ENCODE measurements around the gene ZNF576. TPM values are rescaled to one million over a fixed set of nuclear protein-coding genes. Genes with fewer than 3 reads are reported as not detected.
"Not testable (repeated sequence)": the region's sequence is repeated elsewhere in the genome, so short reads cannot be mapped to it uniquely, and the experiment has no call there.

Gene ZNF576
- total RNA-seq, 1 donor: 9.9 TPM

DNA sequence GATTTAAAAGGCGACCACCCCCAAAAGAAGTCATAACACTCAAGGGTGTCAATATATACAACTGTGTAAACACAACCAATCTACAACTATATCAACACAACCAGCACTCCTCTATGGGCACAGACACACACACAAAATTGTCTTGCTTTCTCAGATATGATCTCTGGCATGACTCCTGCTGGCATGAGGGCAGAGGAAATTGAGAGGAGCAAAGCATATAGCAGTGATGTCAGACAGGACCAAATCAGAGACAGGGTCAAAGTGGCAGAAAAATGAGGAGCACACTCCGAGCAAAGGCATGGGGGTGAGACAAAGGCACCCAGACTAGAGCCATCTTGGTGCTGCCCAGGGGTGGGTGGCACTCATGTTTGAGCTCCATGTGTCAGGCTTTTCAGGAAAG lies 10.0 kb upstream of the ZNF576 start:
- DNase-seq (ENCODE audit: low read depth): no peak
- no peak overlapping the region for H3K4me3 ChIP-seq (ENCODE audit: low read depth, low read length)
- TF ChIP-seq, protein P1, sequence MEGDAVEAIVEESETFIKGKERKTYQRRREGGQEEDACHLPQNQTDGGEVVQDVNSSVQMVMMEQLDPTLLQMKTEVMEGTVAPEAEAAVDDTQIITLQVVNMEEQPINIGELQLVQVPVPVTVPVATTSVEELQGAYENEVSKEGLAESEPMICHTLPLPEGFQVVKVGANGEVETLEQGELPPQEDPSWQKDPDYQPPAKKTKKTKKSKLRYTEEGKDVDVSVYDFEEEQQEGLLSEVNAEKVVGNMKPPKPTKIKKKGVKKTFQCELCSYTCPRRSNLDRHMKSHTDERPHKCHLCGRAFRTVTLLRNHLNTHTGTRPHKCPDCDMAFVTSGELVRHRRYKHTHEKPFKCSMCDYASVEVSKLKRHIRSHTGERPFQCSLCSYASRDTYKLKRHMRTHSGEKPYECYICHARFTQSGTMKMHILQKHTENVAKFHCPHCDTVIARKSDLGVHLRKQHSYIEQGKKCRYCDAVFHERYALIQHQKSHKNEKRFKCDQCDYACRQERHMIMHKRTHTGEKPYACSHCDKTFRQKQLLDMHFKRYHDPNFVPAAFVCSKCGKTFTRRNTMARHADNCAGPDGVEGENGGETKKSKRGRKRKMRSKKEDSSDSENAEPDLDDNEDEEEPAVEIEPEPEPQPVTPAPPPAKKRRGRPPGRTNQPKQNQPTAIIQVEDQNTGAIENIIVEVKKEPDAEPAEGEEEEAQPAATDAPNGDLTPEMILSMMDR (IDR thresholded peaks at IDR 0.05; ENCODE audit: insufficient read depth, low read depth, low read length): no peak

DNA sequence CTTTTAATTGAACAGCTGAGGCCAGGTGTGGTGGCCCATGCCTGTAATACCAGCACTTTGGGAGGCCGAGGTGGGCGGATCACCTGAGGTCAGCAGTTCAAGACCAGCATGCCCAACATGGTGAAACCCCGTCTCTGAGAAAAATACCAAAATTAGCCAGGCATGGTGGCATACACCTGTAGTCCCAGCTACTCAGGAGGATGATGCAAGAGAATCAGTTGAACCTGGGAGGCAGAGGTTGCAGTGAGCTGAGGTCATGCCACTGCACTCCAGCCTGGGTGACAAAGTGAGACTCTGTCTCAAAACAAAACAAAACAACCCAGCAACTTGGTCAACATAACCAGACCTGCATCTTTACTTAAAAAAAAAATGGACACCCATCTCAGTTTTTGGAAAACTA lies 9.4 kb upstream of the ZNF576 start:
- not testable (repeated sequence) for DNase-seq (ENCODE audit: low read depth); H3K4me3 ChIP-seq (ENCODE audit: low read depth, low read length)

DNA sequence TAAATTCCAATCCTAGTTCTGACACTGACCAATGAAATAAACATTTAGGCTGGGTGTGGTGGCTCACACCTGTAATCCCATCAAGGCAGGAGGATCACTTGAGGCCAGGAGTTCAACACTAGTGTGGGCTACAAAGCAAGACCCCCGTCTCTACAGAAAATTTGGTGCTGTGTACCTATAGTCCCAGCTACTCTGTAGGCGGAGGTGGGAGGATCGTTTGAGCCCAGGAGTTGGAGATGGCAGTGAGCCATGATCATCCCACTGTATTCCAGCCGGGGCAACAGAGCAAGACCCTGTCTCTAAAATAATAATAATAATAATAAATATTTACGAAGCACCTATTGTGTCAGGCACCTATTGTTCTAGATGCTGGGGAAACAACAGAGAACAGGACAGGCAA lies 7.1 kb upstream of the ZNF576 start:
- DNase-seq (ENCODE audit: low read depth): no peak
- TF ChIP-seq, protein P1 (IDR thresholded peaks at IDR 0.05; ENCODE audit: insufficient read depth, low read depth, low read length): no peak

DNA sequence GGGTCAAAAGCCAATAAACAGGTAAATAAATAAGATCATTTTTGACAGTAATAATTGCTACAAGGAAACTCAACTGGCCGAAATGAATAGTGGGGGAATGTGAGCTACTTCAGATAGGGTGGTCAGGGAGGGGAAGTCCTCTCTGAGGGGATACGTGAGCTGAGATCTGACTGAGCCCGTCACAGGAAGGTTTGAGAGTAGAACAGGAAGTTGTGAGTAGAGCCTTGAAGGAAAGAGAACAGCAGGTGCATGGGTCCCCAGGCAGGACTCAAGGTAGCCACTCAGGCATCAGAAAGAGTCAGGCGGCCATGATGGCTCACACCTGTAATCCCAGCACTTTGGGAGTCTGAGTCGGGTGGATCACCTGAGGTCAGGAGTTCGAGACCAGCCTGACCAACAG lies 6.7 kb upstream of the ZNF576 start:
- no peak overlapping the region for H3K4me3 ChIP-seq (ENCODE audit: low read depth, low read length)
- DNase-seq (ENCODE audit: low read depth): no peak
- TF ChIP-seq, protein P1 (IDR thresholded peaks at IDR 0.05; ENCODE audit: insufficient read depth, low read depth, low read length): no peak

More for the DNA sequence above, 7.1 kb upstream of the ZNF576 start:
- no peak overlapping the region for H3K4me3 ChIP-seq (ENCODE audit: low read depth, low read length)

DNA sequence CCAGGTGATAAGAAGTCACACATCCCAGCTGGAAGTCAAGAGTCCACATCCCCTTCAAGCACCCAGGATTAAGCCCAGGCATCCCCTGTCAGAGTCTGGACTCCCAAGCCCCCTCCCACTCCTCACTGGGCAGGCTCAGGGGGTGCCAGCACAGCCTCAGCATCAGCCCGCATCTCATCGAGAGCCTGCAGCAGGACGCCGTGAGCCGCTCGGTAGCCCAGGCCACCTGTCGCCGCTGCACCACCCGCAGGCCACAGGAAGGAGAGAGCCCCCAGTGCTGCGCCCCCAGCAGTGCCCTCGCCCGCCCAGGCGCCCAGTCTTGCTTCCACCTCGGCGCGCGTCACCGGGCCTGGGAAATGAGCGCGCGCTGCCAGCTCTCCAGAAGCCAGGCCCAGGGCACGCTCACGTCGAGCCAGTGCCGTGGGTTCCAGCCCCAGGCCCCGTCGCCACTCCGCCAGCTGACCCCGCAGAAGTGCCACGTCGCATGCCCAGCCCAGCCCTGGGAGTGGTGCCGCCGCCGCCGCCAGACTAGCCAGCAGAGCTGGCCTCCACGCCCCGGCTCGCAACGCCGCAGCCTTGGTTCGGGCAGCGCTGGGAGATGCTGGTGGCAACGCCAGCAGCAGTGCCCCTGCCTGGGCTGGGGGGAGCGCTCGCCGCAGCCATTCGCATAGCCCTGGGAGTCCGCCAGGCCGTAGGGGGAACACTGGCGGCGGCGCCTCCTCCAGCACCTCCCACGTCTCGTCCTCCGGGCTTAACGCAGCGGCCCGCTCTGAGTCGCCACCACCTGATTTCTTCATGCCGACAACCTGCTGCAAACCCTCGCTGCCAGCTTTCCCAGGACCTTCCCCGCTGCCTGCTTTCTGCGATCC lies 4.3 kb upstream of the ZNF576 start:
- H3K4me3 ChIP-seq (ENCODE audit: low read depth, low read length): no peak overlapping the region
- DNase-seq (ENCODE audit: low read depth): no peak
- TF ChIP-seq, protein P1 (IDR thresholded peaks at IDR 0.05; ENCODE audit: insufficient read depth, low read depth, low read length): no peak

DNA sequence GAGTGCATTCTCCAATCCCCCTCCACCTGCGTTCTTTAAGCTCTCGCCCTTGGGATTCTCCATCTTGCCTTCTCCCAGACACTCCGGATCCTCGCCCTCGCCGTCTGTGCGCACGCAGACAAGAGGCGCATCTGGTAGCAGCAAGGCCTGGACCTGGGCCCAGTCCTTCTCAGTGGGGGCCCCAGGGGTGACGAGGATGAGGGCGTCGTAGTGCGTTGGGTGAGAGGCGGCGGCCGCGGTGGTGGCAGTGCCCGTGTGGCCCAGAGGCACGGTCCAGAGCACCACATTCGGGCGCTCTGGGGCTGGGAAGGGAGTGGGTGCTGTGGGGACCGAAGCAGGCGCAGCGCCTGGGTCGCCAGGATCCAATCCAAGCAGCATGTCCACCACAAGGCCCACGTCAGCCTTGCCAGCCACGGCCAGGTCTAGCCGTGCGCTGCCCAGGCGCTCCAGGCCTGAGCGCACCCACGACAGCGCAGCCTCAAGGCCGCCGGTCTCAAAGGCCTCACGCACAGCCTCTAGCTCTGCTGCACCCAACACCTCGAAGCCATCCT lies 3.5 kb upstream of the ZNF576 start:
- DNase-seq (ENCODE audit: low read depth): no peak
- no peak overlapping the region for H3K4me3 ChIP-seq (ENCODE audit: low read depth, low read length)
- TF ChIP-seq, protein P1 (IDR thresholded peaks at IDR 0.05; ENCODE audit: insufficient read depth, low read depth, low read length): no peak

DNA sequence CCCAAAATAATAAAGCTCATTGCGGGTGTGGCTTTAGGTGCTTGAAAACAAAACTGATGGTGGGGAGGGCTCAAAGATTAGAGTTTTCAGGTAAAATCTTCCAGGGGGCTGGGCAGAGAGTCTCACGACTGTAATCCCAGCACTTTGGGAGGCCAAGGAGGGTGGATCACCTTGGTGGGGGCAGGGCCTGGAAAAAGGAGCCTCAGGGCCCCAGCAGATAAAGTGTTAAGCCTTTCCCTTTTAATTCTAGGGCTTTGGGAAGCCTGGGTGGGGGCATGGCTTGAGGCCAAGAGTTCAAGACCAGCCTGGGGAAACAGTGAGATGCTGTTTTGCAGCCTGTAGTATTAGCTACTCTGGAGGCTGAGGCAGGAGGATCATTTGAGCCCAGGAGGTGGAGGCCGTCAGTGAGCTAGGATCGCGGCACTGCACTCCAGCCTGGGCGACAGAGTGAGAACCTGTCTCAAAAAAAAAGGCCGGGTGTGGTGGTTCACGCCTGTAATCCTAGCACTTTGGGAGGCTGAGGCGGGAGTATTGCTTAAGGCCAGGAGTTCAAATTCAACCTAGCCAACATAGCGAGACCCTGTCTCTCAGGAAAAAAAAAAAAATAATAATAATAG lies 2.2 kb upstream of the ZNF576 start:
- H3K4me3 ChIP-seq (ENCODE audit: low read depth, low read length): peak overlapping the region; percentile 81
- TF ChIP-seq, protein P1 (IDR thresholded peaks at IDR 0.05; ENCODE audit: insufficient read depth, low read depth, low read length): no peak
- DNase-seq (ENCODE audit: low read depth): no peak
